HG02610 (cell line): Measurements from ENCODE around the gene MSANTD7.
A peak's percentile ranks its signal among the peaks of the same experiment; 100 is the strongest.
"Not testable (repeated sequence)": the region's sequence is repeated elsewhere in the genome, so short reads cannot be mapped to it uniquely, and the experiment has no call there.

Source experiments
- ATAC-seq: cut with Tn5 transposase; IDR thresholded peaks from one replicate; pipeline ENCODE4 v1.9.1; 2021; ENCODE audit warnings: mild to moderate bottlenecking, moderate library complexity; ENCODE audit not compliant: unreplicated experiment

Gene MSANTD7

GRCh38 chr10:14837757-14838581 lies at the start of gene MSANTD7, which contains the start of the genes CDNF and HSPA14:
TSS of gene MSANTD7 (plus strand) at chr10:14838306. CDS start at chr10:14842285, 3,979 bp downstream.
TSS of gene CDNF (minus strand) at chr10:14838037. CDS start at chr10:14837946, 91 bp downstream.
TSS of gene HSPA14 (plus strand) at chr10:14838306. CDS start at chr10:14838403, 97 bp downstream.
- ATAC-seq, result peak; percentile 94

GRCh38 chr10:14798636-14799035 lies 39.5 kb upstream of the MSANTD7 start:
- ATAC-seq, result no peak

- no peak for ATAC-seq
Observed at GRCh38 chr10:14800397-14800796, 37.7 kb upstream of the MSANTD7 start.

- no peak for ATAC-seq
Observed at GRCh38 chr10:14801723-14802122, 36.4 kb upstream of the MSANTD7 start.

- ATAC-seq, result no peak
Observed at GRCh38 chr10:14803827-14804226, 34.3 kb upstream of the MSANTD7 start.

- ATAC-seq, result no peak
Observed at GRCh38 chr10:14806318-14806717, 31.8 kb upstream of the MSANTD7 start.

GRCh38 chr10:14810969-14811953 lies 26.8 kb upstream of the MSANTD7 start:
- no peak for ATAC-seq

GRCh38 chr10:14812271-14812670 lies 25.8 kb upstream of the MSANTD7 start:
- ATAC-seq, result no peak

- ATAC-seq, result no peak
Observed at GRCh38 chr10:14815681-14816080, 22.4 kb upstream of the MSANTD7 start.

GRCh38 chr10:14816717-14817116 lies 21.4 kb upstream of the MSANTD7 start:
- ATAC-seq, result not testable (repeated sequence)

GRCh38 chr10:14820010-14820774 lies 17.9 kb upstream of the MSANTD7 start:
- no peak for ATAC-seq

GRCh38 chr10:14820775-14821154 lies 17.3 kb upstream of the MSANTD7 start:
- no peak for ATAC-seq

GRCh38 chr10:14821635-14822375 lies 16.3 kb upstream of the MSANTD7 start:
- no peak for ATAC-seq

GRCh38 chr10:14822879-14823755 lies 15.0 kb upstream of the MSANTD7 start:
- no peak for ATAC-seq

GRCh38 chr10:14823966-14824365 lies 14.1 kb upstream of the MSANTD7 start:
- ATAC-seq, result no peak

GRCh38 chr10:14826076-14826829 lies 11.9 kb upstream of the MSANTD7 start:
- no peak for ATAC-seq

GRCh38 chr10:14833106-14833505 lies 5.0 kb upstream of the MSANTD7 start:
- ATAC-seq, result no peak

GRCh38 chr10:14836208-14836607 lies 1.9 kb upstream of the MSANTD7 start:
- ATAC-seq, result no peak
